ENCODE data around the gene INAVA. TPM values are rescaled to one million over a fixed set of nuclear protein-coding genes. Genes with fewer than 3 reads are reported as not detected.

Gene INAVA
- total RNA-seq, 1 donor from 2014 or later: 42.2 TPM

- Histone ChIP-seq H3K4me3 (peak within 1 kb of the TSS; percentile 25 to 49), H3K36me3 (no peaks in the 10 kb centered on the region), H3K27ac (no peak within 1 kb of the TSS), H3K27me3 (peaks cover 10% of the 10 kb centered on the region), H3K9me3 (no peaks in the 10 kb centered on the region), H3K4me1 (peaks cover 13% of the 10 kb centered on the region)
- DNase-seq (ENCODE audit: extremely low spot score in 2 of 2): no peak
- TF ChIP-seq CTCF (IDR thresholded peaks at IDR 0.05): no peak
- TF ChIP-seq POLR2A (IDR thresholded peaks at IDR 0.05): no peak
- intact Hi-C loops (cut with DNase I): no loop called here
Measured at GRCh38 chr1:200872446-200873115, 22.1 kb upstream of the INAVA start, which contains the start of gene GPR25. Gene GPR25, plus strand, starts transcription at chr1:200872981. Its CDS starts 57 bp downstream, at chr1:200873038.

GRCh38 chr1:200873116-200873670 is 21.5 kb upstream of the INAVA start:
- intact Hi-C loops (cut with DNase I): no loop called here
- H3K27ac ChIP-seq: no peak overlapping the region
- H3K9me3 ChIP-seq: no peaks in the 10 kb centered on the region
- peaks cover 10% of the 10 kb centered on the region for H3K27me3 ChIP-seq
- no peaks in the 10 kb centered on the region for H3K36me3 ChIP-seq
- H3K4me1 ChIP-seq: peaks cover 13% of the 10 kb centered on the region
- H3K4me3 ChIP-seq: peak overlapping the region; percentile 25 to 49
- TF ChIP-seq POLR2AphosphoS5 (IDR thresholded peaks at IDR 0.05; ENCODE audit: insufficient read depth in 1 of 2, low read depth in 1 of 2) (no peak), CTCF (IDR thresholded peaks at IDR 0.05) (no peak), POLR2A (IDR thresholded peaks at IDR 0.05) (no peak)
- no peak for DNase-seq (ENCODE audit: extremely low spot score in 2 of 2)

DNA sequence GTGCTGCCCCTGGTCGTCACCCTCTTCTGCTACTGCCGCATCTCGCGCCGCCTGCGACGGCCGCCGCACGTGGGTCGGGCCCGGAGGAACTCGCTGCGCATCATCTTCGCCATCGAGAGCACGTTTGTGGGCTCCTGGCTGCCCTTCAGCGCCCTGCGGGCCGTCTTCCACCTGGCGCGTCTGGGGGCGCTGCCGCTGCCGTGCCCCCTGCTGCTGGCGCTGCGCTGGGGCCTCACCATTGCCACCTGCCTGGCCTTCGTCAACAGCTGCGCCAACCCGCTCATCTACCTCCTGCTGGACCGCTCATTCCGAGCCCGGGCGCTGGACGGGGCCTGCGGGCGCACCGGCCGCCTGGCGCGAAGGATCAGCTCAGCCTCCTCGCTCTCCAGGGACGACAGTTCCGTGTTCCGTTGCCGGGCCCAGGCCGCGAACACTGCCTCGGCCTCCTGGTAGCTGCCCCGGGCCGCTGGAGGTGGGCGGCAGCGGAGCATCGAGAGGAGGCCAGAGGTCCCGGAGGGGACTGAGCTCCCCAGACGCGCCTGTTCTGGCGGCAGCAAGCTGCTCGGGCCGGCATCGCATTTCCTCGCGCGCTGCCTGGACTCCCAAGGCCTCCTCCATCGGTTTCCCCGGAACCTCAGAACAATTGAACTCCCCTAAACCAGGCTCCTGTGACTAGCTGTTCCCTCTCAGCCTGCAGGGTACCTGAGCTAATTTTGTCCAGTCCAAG is 20.9 kb upstream of the INAVA start:
- no peaks in the 10 kb centered on the region for H3K36me3 ChIP-seq
- H3K9me3 ChIP-seq: no peaks in the 10 kb centered on the region
- H3K27me3 ChIP-seq: peaks cover 10% of the 10 kb centered on the region
- no peak for TF ChIP-seq POLR2A (IDR thresholded peaks at IDR 0.05)
- TF ChIP-seq POLR2AphosphoS5 (IDR thresholded peaks at IDR 0.05; ENCODE audit: insufficient read depth in 1 of 2, low read depth in 1 of 2): no peak
- no peak for TF ChIP-seq CTCF (IDR thresholded peaks at IDR 0.05)
- DNase-seq (ENCODE audit: extremely low spot score in 2 of 2): no peak
- intact Hi-C loops (cut with DNase I): no loop called here
- peaks cover 13% of the 10 kb centered on the region for H3K4me1 ChIP-seq
- peak overlapping the region; percentile 25 to 49 for H3K4me3 ChIP-seq
- no peak overlapping the region for H3K27ac ChIP-seq

GRCh38 chr1:200874694-200875093 is 20.0 kb upstream of the INAVA start:
- H3K9me3 ChIP-seq: no peaks in the 10 kb centered on the region
- TF ChIP-seq CTCF (IDR thresholded peaks at IDR 0.05) (no peak), POLR2A (IDR thresholded peaks at IDR 0.05) (no peak)
- DNase-seq (ENCODE audit: extremely low spot score in 2 of 2): no peak
- no peaks in the 10 kb centered on the region for H3K36me3 ChIP-seq
- no peak overlapping the region for H3K27ac ChIP-seq
- no peak overlapping the region for H3K4me3 ChIP-seq
- H3K27me3 ChIP-seq: peaks cover 10% of the 10 kb centered on the region
- peaks cover 13% of the 10 kb centered on the region for H3K4me1 ChIP-seq
- intact Hi-C loops (cut with DNase I): no loop called here

DNA sequence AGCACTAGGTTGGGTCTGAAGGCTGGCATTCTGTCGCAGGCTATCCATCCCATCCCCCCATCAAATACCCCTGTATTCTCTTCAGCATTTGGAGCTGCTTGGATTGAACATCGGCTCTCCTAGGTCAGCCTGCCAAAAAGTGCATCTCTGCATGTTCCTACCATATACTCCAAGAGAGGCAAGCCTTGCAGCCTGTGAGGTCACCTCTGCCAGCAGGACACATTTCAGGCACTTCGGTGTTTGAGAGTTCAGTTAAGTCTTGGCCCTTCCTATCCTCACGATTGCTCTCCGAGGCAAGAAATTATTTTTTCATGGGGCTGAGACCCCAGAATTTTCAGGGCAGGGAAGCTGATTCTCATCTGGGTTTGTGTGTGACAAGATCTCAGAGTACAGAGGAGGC is 19.3 kb upstream of the INAVA start:
- no peak for TF ChIP-seq CTCF (IDR thresholded peaks at IDR 0.05)
- TF ChIP-seq POLR2A (IDR thresholded peaks at IDR 0.05): no peak
- no peak for TF ChIP-seq POLR2AphosphoS5 (IDR thresholded peaks at IDR 0.05; ENCODE audit: insufficient read depth in 1 of 2, low read depth in 1 of 2)
- H3K9me3 ChIP-seq: no peaks in the 10 kb centered on the region
- DNase-seq (ENCODE audit: extremely low spot score in 2 of 2): no peak
- intact Hi-C loops (cut with DNase I): no loop called here
- H3K27me3 ChIP-seq: peaks cover 10% of the 10 kb centered on the region
- H3K4me1 ChIP-seq: peaks cover 13% of the 10 kb centered on the region
- H3K36me3 ChIP-seq: no peaks in the 10 kb centered on the region
- no peak overlapping the region for H3K27ac ChIP-seq
- no peak overlapping the region for H3K4me3 ChIP-seq
